HEK293 (cell line): ENCODE measurements around the gene KIF19.
A peak's percentile ranks its signal among the peaks of the same experiment; 100 is the strongest.

Experiments used
- CTCF ChIA-PET: fragments of 350-600 bp; formaldehyde crosslinking; extraction: SDS; loops from one replicate; lab custom pipeline; 2021; ENCODE audit warnings: antibody characterized with exemption; lab: Yijun Ruan, JAX
- POLR2A ChIA-PET: fragments of 300-600 bp; formaldehyde crosslinking; extraction: SDS; loops from one replicate; lab custom pipeline; 2020; ENCODE audit warnings: antibody characterized with exemption, inconsistent platforms; lab: Yijun Ruan, JAX
- H3K27ac ChIP-seq: fragments of 200-500 bp; sonication (Bioruptor generic); 2 replicates; pipeline ENCODE4 v1.5.1; 2014; ENCODE audit warnings: low read depth, low read length, control low read depth, inconsistent platforms; ENCODE audit errors: extremely low read depth
- H3K36me3 ChIP-seq, 2 experiments: fragments of 200-500 bp in 1 of 2; sonication (Bioruptor generic) in 1 of 2; 1 replicate in 1 of 2; 2 replicates in 1 of 2; pipeline ENCODE4 v1.5.1; 2014 to 2017; ENCODE audit warnings: inconsistent platforms in 2 of 2, low read length in 2 of 2; ENCODE audit not compliant: control insufficient read depth in 2 of 2, insufficient read depth in 1 of 2
- H3K4me1 ChIP-seq: fragments of 200-500 bp; sonication (Bioruptor generic); 2 replicates; pipeline ENCODE4 v1.5.1; 2014; ENCODE audit warnings: mild to moderate bottlenecking, low read length, inconsistent platforms; ENCODE audit not compliant: control insufficient read depth, insufficient read depth
- H3K4me3 ChIP-seq: 2 replicates; pipeline ENCODE4 v1.5.1; 2011; ENCODE audit warnings: low read depth, mild to moderate bottlenecking, control low read depth, low read length, moderate library complexity
- H3K9me3 ChIP-seq: fragments of 200-500 bp; sonication (Bioruptor generic); 2 replicates; pipeline ENCODE4 v1.5.1; 2014; ENCODE audit warnings: low read depth, low read length, inconsistent platforms; ENCODE audit not compliant: control insufficient read depth, insufficient read depth
- HOXC10 ChIP-seq: sonication (generic); formaldehyde crosslinking; IDR thresholded peaks from 2 replicates; pipeline ENCODE4 v1.8.1; 2023; ENCODE audit warnings: mild to moderate bottlenecking, missing genetic modification reagents
- KLF1 ChIP-seq: fragments of 450-650 bp; formaldehyde crosslinking; IDR thresholded peaks from 2 replicates; pipeline ENCODE4 v1.5.1; 2016; ENCODE audit warnings: missing biosample characterization, missing genetic modification characterization
- KLF9 ChIP-seq: fragments of 450-650 bp; formaldehyde crosslinking; IDR thresholded peaks from 2 replicates; pipeline ENCODE4 v1.5.1; 2016; ENCODE audit warnings: missing biosample characterization, missing genetic modification characterization, low read depth
- TCF7L2 ChIP-seq: IDR thresholded peaks from 2 replicates; pipeline ENCODE4 v1.6.1; 2011; ENCODE audit warnings: low read depth, mild to moderate bottlenecking, inconsistent platforms, low read length, moderate library complexity, borderline replicate concordance
- ZBTB26 ChIP-seq: fragments of 450-650 bp; formaldehyde crosslinking; optimal IDR thresholded peaks from 2 replicates; pipeline ENCODE3; 2016; ENCODE audit warnings: missing biosample characterization, mild to moderate bottlenecking, missing genetic modification characterization
- ZFP41 ChIP-seq: fragments of 450-650 bp; formaldehyde crosslinking; IDR thresholded peaks from 2 replicates; pipeline ENCODE4 v1.5.1; 2016; ENCODE audit warnings: missing biosample characterization, missing genetic modification characterization, borderline replicate concordance
- ZNF121 ChIP-seq: fragments of 450-650 bp; formaldehyde crosslinking; IDR thresholded peaks from 2 replicates; pipeline ENCODE4 v1.5.1; 2016; ENCODE audit warnings: missing biosample characterization, missing genetic modification characterization
- ZNF133 ChIP-seq: fragments of 450-650 bp; formaldehyde crosslinking; IDR thresholded peaks from 2 replicates; pipeline ENCODE4 v1.5.1; 2016; ENCODE audit warnings: missing biosample characterization, missing genetic modification characterization
- ZNF140 ChIP-seq: fragments of 450-650 bp; formaldehyde crosslinking; IDR thresholded peaks from 2 replicates; pipeline ENCODE4 v1.5.1; 2016; ENCODE audit warnings: missing biosample characterization, missing genetic modification characterization
- ZNF48 ChIP-seq: fragments of 450-650 bp; formaldehyde crosslinking; IDR thresholded peaks from 2 replicates; pipeline ENCODE4 v1.5.1; 2016; ENCODE audit warnings: missing biosample characterization, missing genetic modification characterization
- ZNF549 ChIP-seq: fragments of 450-650 bp; IDR thresholded peaks from 2 replicates; pipeline ENCODE4 v1.5.1; 2018; ENCODE audit warnings: missing biosample characterization, missing genetic modification characterization, mild to moderate bottlenecking, inconsistent platforms, moderate library complexity
- ZNF596 ChIP-seq: fragments of 450-650 bp; IDR thresholded peaks from 2 replicates; pipeline ENCODE4 v1.5.0; 2018; ENCODE audit warnings: missing biosample characterization, mild to moderate bottlenecking, missing genetic modification characterization, moderate library complexity
- ZNF600 ChIP-seq: fragments of 450-650 bp; formaldehyde crosslinking; IDR thresholded peaks from 2 replicates; pipeline ENCODE4 v1.5.1; 2016; ENCODE audit warnings: missing biosample characterization, missing genetic modification characterization
- ZNF837 ChIP-seq: fragments of 450-650 bp; formaldehyde crosslinking; IDR thresholded peaks from 2 replicates; pipeline ENCODE4 v1.5.1; 2016; ENCODE audit warnings: missing biosample characterization, missing genetic modification characterization
- ZSCAN4 ChIP-seq: fragments of 450-650 bp; formaldehyde crosslinking; IDR thresholded peaks from 2 replicates; pipeline ENCODE4 v1.5.1; 2017; ENCODE audit warnings: missing biosample characterization, missing genetic modification characterization

Gene KIF19

GRCh38 chr17:74332017-74332650 lies 6.1 kb downstream of the KIF19 start:
- ChIA-PET POLR2A (interaction anchor here (1.2 kb wide), 1 partner anchor 11 kb away, joined by 4 read pairs; no protein-coding TSS in a partner anchor), CTCF (no interaction called here)
- H3K4me1 ChIP-seq: no peaks in the 10 kb centered on the region
- H3K36me3 ChIP-seq: no peaks in the 10 kb centered on the region
- no peak overlapping the region for H3K4me3 ChIP-seq
- peak; percentile 79 for TF ChIP-seq ZSCAN4 (tag by site-specific recombination)
- TF ChIP-seq ZBTB26 (tag by site-specific recombination): no peak
- no peak for TF ChIP-seq TCF7L2
- TF ChIP-seq ZNF549 (tag by site-specific recombination): no peak
- no peaks in the 10 kb centered on the region for H3K9me3 ChIP-seq
- H3K27ac ChIP-seq: no peak overlapping the region

- ChIA-PET CTCF (interaction anchor here (0.8 kb wide), 1 partner anchor 20 kb away, joined by 3 read pairs; no protein-coding TSS in a partner anchor), POLR2A (interaction anchor here (1.2 kb wide), 1 partner anchor 12 kb away, joined by 4 read pairs; no protein-coding TSS in a partner anchor)
- H3K27ac ChIP-seq: no peak overlapping the region
Observed at GRCh38 chr17:74332763-74333283, 6.8 kb downstream of the KIF19 start.

GRCh38 chr17:74334393-74335039 lies 8.5 kb downstream of the KIF19 start:
- no peak for TF ChIP-seq ZNF121 (tag by site-specific recombination)
- TF ChIP-seq ZNF48: no peak
- TF ChIP-seq ZNF837 (tag by site-specific recombination): no peak
- no peak for TF ChIP-seq ZNF600 (tag by site-specific recombination)
- no peak for TF ChIP-seq ZNF596 (tag by site-specific recombination)
- no peak for TF ChIP-seq ZNF133 (tag by site-specific recombination)
- no peak for TF ChIP-seq ZFP41 (tag by site-specific recombination)
- TF ChIP-seq ZNF140 (tag by site-specific recombination): no peak
- TF ChIP-seq HOXC10 (CRISPR knock-in tag): no peak
- TF ChIP-seq KLF1 (tag by site-specific recombination): no peak
- CTCF ChIA-PET: interaction anchor here (0.6 to 2.4 kb wide), 2 partner anchors 33 to 35 kb away, joined by 3 to 8 read pairs; partner anchors contain the start of gene GPR142
- Histone ChIP-seq H3K4me1 (no peaks in the 10 kb centered on the region), H3K27ac (no peak overlapping the region), H3K4me3 (no peak overlapping the region), H3K36me3 (no peaks in the 10 kb centered on the region), H3K9me3 (no peaks in the 10 kb centered on the region)
- POLR2A ChIA-PET: interaction anchor here (0.6 to 1.1 kb wide), 2 partner anchors 30 to 75 kb away, joined by 3 to 4 read pairs; no protein-coding TSS in a partner anchor

More at GRCh38 chr17:74332763-74333283, 6.8 kb downstream of the KIF19 start:
- no peaks in the 10 kb centered on the region for H3K9me3 ChIP-seq
- TF ChIP-seq KLF9 (tag by site-specific recombination): no peak
- H3K4me3 ChIP-seq: no peak overlapping the region
- no peaks in the 10 kb centered on the region for H3K36me3 ChIP-seq
- no peaks in the 10 kb centered on the region for H3K4me1 ChIP-seq
